Mucosa of descending colon (tissue), 3 donors: ENCODE data around the gene BANP. TPM values are rescaled to one million over a fixed set of nuclear protein-coding genes. Genes with fewer than 3 reads are reported as not detected.
"Not testable (repeated sequence)": the region's sequence is repeated elsewhere in the genome, so short reads cannot be mapped to it uniquely, and the experiment has no call there.

Experiments used
- ATAC-seq: fragments of 200-7000 bp; cut with Tn5 transposase; one replicate; pipeline ENCODE4 v1.9.1; 2020; ENCODE audit warnings: mild to moderate bottlenecking, moderate library complexity
- DNase-seq, 3 donors: peaks; one replicate each; pipeline ENCODE4 v3.0.0-alpha.2; 2020
- H3K36me3 ChIP-seq: fragments of 200-600 bp; one replicate; pipeline ENCODE4 v1.8.0; 2021; ENCODE audit warnings: low read depth, mild to moderate bottlenecking
- H3K4me1 ChIP-seq: fragments of 200-600 bp; one replicate; pipeline ENCODE4 v1.8.0; 2021; ENCODE audit warnings: low read depth, mild to moderate bottlenecking
- H3K4me3 ChIP-seq: fragments of 200-600 bp; one replicate; pipeline ENCODE4 v1.8.0; 2021; ENCODE audit warnings: mild to moderate bottlenecking
- H3K9me3 ChIP-seq: fragments of 200-600 bp; one replicate; pipeline ENCODE4 v1.8.0; 2021; ENCODE audit warnings: mild to moderate bottlenecking
- intact Hi-C, 2 donors: fragments of 100-400 bp; cut with DNase I in 1 of 2; cut with micrococcal nuclease in 1 of 2; formaldehyde crosslinking; loops; one replicate each; pipeline versions ENCODE4 v1.11.0 to v1.11.1; 2022; cut with DNase I, micrococcal nuclease
- total RNA-seq, 3 donors: library from RNA; stranded (reverse); fragmentation: NEBNext Ultra II Directional in 2 of 3; extraction: Animal tissue kit (Norgen Biotek cat#: 25700) in 2 of 3; gene quantifications; one replicate each; pipeline versions ENCODE4 v1.2.1 to v1.2.4, GENCODE V29; 2021 to 2023
- TF ChIP-seq, protein P1 (sequence below): fragments of 200-600 bp; IDR thresholded peaks from one replicate; pipeline ENCODE4 v1.8.0; 2022; ENCODE audit warnings: antibody characterized with exemption, mild to moderate bottlenecking
- donor health status: DM: no; HTN: no; CAD: no; lungs with moderate emphysema.
- donor health status: DM: no; HTN: no; CAD: no.
- donor health status: DM: no; HTN: yes; CAD: no.

BANP gene
- total RNA-seq, 3 donors from 2014 or later, result 24.4 to 36.0 (median 26.1) TPM

DNA sequence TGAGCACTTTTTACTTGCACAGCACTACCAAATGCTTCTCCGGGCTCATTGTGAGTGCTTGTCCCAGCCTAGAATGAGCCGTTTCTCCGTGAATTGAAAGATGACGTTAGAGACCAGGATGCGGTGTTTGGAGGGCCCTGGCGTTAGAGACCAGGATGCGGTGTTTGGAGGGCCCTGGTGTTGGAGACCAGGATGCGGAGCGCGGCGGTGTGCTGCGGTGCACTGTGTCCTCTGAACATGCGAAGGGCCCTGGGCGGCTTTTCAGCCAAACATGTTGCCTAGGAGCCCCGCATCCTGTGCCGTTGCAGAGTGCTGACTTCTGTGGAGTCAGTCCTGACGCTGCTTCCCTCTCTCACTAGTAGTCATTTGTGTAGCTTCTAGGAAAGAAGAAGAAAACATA, 42.7 kb downstream of the BANP start:
- no peaks in the 10 kb centered on the region for H3K4me1 ChIP-seq
- no peak for ATAC-seq
- no peak for DNase-seq
- TF ChIP-seq, protein P1, sequence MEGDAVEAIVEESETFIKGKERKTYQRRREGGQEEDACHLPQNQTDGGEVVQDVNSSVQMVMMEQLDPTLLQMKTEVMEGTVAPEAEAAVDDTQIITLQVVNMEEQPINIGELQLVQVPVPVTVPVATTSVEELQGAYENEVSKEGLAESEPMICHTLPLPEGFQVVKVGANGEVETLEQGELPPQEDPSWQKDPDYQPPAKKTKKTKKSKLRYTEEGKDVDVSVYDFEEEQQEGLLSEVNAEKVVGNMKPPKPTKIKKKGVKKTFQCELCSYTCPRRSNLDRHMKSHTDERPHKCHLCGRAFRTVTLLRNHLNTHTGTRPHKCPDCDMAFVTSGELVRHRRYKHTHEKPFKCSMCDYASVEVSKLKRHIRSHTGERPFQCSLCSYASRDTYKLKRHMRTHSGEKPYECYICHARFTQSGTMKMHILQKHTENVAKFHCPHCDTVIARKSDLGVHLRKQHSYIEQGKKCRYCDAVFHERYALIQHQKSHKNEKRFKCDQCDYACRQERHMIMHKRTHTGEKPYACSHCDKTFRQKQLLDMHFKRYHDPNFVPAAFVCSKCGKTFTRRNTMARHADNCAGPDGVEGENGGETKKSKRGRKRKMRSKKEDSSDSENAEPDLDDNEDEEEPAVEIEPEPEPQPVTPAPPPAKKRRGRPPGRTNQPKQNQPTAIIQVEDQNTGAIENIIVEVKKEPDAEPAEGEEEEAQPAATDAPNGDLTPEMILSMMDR, result no peak
- intact Hi-C loops, result no loop called here
- no peaks in the 10 kb centered on the region for H3K36me3 ChIP-seq
- H3K4me3 ChIP-seq, result no peak overlapping the region
- no peaks in the 10 kb centered on the region for H3K9me3 ChIP-seq

DNA sequence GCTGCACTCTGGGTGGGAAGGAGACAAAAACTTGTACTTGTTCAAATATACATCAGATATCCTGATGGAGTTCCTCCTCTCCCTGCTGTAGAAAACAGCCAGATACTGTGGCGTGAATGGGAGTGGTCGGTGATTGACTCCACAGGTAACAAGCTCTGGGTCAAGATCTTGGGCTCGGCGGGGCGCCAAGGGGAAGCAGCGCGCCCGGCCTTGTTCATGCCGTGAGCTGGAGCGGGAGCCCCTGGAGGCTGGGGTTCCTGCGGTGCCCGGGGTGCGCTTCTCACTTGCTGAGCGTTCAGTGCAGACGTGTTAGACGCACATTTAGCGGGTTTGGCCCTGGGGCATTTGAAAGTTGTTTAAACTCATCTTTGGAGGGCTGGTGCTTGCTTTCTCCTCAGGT, 44.4 kb downstream of the BANP start:
- no peak overlapping the region for H3K4me3 ChIP-seq
- DNase-seq (no peak), ATAC-seq (no peak)
- H3K36me3 ChIP-seq, result no peaks in the 10 kb centered on the region
- H3K9me3 ChIP-seq, result no peaks in the 10 kb centered on the region
- TF ChIP-seq, protein P1, result no peak
- intact Hi-C loops, result no loop called here
- H3K4me1 ChIP-seq, result no peaks in the 10 kb centered on the region

DNA sequence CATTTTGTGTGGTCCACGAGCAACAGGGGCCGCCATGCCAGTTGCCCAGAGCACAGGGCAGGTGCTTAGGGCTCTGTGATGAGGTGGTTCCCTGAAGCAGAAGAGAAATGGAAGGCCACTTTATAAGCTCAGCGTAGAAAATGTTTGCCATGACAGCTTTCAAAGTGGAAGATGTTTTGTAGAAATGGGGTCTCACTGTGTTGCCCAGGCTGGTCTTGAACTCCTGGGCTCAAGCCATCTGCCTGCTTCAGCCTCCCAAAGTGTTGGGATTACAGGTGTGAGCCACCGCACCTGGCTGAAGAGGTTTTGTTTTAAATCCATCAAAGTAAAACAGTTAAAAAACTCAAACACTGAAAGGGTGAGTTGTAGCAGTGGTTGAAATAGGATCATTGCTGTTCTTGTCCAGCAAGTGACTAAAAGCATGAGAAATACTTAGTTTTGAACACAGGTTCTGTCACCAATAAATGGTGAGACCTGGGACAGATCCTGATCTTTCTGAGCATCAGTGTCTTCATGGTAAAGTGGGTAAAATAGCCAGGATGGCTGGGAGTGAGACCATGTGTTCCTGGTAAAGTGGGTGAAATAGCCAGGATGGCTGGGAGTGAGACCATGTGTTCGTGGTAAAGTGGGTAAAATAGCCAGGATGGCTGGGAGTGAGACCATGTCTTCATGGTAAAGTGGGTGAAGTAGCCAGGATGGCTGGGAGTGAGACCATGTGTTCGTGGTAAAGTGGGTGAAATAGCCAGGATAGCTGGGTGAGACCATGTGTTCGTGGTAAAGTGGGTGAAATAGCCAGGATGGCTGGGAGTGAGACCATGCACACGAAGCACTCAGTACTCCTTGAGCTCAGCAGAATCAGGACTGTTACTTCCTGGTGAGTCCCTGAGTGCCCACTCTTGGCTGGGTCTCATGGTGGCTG, 46.0 kb downstream of the BANP start:
- no peak overlapping the region for H3K4me3 ChIP-seq
- intact Hi-C loops, result no loop called here
- no peaks in the 10 kb centered on the region for H3K36me3 ChIP-seq
- H3K9me3 ChIP-seq, result no peaks in the 10 kb centered on the region
- TF ChIP-seq, protein P1, result no peak
- ATAC-seq (no peak), DNase-seq (no peak)
- no peaks in the 10 kb centered on the region for H3K4me1 ChIP-seq

DNA sequence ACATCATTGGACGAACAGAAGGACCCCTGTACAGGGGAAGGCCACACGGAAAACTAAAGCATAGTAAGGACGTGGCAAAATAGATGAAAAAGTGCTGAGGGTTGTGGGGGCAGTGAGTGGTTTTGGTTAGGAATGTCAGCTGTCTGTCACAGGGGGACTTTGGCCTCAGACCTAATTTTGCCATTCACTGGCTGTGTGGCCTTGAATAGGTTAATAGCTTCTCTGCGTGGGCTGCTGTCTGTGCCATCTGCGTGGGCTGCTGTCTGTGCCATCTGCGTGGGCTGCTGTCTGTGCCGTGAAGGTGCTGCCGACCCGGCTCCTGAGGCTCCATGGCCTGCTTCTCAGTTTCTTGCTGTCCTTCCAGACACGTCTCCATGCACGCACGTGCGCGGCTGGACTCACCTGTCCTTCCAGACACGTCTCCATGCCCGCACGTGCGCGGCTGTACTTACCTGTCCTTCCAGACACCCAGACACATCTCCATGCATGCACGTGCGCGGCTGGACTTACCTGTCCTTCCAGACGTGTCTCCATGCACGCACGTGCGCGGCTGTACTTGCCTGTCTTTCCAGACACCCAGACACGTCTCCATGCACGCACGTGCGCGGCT, 47.1 kb downstream of the BANP start:
- H3K36me3 ChIP-seq, intact Hi-C loops, ATAC-seq, H3K4me3 ChIP-seq, H3K9me3 ChIP-seq, H3K4me1 ChIP-seq, DNase-seq: not testable (repeated sequence)

DNA sequence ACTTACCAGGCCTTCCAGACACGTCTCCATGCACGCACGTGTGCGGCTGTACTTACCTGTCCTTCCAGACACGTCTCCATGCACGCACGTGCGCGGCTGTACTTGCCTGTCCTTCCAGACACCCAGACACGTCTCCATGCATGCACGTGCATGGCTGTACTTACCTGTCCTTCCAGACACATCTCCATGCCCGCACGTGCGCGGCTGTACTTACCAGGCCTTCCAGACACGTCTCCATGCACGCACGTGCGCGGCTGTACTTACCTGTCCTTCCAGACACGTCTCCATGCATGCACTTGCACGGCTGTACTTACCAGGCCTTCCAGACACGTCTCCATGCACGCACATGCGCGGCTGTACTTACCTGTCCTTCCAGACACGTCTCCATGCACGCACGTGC, 47.8 kb downstream of the BANP start:
- H3K4me3 ChIP-seq, H3K4me1 ChIP-seq, H3K9me3 ChIP-seq, H3K36me3 ChIP-seq, ATAC-seq, DNase-seq, intact Hi-C loops: not testable (repeated sequence)

DNA sequence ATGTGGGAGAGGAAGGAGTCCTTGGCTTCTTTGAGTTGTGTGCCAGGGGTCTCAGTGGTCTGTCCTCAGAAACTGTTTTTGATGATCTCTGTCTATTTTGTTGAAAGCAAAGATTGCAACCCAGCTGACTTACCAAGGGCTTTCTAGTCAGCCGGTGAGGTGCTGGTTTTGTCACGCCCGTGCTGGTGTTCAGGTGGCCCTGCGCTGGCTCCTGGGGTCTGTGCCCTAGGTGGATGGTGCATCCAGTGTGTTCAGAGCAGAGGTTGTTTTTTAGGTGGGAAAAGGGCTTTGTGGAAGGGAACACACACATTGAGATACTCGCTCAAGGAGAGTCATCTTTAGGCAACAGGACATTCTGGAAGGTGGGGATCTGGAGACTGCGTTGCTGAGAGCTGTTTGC, 51.0 kb downstream of the BANP start:
- H3K4me1 ChIP-seq, result no peaks in the 10 kb centered on the region
- ATAC-seq (no peak), DNase-seq (no peak)
- H3K9me3 ChIP-seq, result no peaks in the 10 kb centered on the region
- intact Hi-C loops, result no loop called here
- TF ChIP-seq, protein P1, result no peak
- no peak overlapping the region for H3K4me3 ChIP-seq
- H3K36me3 ChIP-seq, result no peaks in the 10 kb centered on the region
